ENCODE results near the gene HNRNPR. TPM values are rescaled to one million over a fixed set of nuclear protein-coding genes. Genes with fewer than 3 reads are reported as not detected.
"Not testable (repeated sequence)": the region's sequence is repeated elsewhere in the genome, so short reads cannot be mapped to it uniquely, and the experiment has no call there.

The HNRNPR gene
- total RNA-seq, 1 donor from 2014 or later: 21.5 TPM

DNA sequence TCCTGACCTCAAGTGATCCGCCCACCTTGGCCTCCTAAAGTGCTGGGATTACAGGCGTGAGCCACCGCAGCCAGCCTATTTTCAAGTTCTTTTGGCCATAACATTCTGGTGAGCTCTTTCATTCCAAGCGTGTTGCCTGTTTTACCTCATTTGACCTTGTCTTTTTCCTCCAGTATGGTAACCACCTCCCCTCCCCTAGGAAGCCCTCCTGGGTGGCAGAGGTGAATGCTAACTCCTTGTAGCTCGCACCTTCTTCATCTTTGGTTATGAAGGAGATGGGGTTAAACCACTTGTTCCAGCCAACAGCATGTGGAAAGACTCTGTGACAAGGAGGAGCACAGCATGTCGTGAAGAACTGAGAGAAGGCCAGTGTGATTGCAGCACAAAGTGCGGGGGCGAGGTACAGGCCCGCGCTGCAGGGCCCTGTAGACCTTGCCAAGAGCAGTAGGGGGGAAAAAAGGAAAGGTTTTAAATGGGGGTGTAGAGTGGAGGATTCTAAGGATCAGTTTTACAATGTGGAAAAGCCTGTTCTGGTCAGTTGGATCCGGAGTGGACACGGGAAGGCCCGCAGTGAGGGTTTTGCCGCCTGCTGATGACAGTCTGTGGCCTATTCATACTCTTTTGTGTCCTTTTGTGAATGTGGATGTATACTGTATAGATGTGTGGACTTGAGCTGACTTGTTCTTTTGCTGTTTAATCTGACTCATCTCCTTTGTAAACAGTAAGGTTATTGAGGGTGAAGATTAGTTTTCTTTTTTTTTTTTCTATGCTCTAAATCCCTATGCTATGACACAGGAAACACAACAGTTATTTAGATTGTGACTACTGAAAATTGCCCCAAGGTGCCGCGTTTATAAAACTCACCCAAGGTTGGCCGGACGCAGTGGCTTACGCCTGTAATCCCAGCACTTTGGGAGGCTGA, 33.1 kb upstream of the HNRNPR start:
- Histone ChIP-seq H3K27ac (peak overlapping the region; percentile 55 to 66), H3K4me1 (peaks cover 3 to 16% of the 10 kb centered on the region in 2 donors), H3K27me3 (no peaks in the 10 kb centered on the region), H3K36me3 (peaks cover 3 to 5% of the 10 kb centered on the region in 2 donors), H3K9me3 (no peaks in the 10 kb centered on the region), H3K4me3 (no peak overlapping the region)
- TF ChIP-seq, protein P1, sequence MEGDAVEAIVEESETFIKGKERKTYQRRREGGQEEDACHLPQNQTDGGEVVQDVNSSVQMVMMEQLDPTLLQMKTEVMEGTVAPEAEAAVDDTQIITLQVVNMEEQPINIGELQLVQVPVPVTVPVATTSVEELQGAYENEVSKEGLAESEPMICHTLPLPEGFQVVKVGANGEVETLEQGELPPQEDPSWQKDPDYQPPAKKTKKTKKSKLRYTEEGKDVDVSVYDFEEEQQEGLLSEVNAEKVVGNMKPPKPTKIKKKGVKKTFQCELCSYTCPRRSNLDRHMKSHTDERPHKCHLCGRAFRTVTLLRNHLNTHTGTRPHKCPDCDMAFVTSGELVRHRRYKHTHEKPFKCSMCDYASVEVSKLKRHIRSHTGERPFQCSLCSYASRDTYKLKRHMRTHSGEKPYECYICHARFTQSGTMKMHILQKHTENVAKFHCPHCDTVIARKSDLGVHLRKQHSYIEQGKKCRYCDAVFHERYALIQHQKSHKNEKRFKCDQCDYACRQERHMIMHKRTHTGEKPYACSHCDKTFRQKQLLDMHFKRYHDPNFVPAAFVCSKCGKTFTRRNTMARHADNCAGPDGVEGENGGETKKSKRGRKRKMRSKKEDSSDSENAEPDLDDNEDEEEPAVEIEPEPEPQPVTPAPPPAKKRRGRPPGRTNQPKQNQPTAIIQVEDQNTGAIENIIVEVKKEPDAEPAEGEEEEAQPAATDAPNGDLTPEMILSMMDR (IDR thresholded peaks at IDR 0.05): no peak
- intact Hi-C loops (cut with DNase I): no loop called here
- DNase-seq (ENCODE audit: low spot score in 2 of 2): no peak

DNA sequence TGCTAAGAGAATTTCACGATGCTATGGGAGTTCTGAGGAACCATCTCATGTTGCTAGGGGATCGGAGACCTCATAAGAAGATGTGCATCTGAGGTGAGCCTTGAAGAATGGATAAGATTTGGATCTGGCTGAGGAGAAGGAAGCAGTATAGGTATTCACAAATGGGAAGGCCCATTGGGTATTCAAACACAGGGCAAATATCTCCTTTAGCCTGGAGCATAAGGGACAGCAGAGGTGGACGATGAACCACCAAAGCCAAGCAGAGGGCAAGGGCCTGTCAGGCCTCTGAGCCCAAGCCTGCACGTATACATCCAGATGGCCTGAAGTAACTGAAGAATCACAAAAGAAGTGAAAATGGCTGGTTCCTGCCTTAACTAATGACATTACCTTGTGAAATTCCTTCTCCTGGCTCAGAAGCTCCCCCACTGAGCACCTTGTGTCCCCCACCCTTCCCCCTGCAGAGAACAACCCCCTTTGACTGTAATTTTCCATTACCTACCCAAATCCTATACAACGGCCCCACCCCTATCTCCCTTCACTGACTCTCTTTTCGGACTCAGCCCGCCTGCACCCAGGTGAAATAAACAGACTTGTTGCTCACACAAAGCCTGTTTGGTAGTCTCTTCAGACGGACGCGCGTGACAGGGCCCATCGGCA, 30.1 kb upstream of the HNRNPR start:
- H3K36me3 ChIP-seq; intact Hi-C loops (cut with DNase I); H3K27ac ChIP-seq; H3K4me3 ChIP-seq; H3K27me3 ChIP-seq; DNase-seq (ENCODE audit: low spot score in 2 of 2); H3K9me3 ChIP-seq: not testable (repeated sequence)
- H3K4me1 ChIP-seq: peaks cover 12 to 32% of the 10 kb centered on the region in 2 donors

DNA sequence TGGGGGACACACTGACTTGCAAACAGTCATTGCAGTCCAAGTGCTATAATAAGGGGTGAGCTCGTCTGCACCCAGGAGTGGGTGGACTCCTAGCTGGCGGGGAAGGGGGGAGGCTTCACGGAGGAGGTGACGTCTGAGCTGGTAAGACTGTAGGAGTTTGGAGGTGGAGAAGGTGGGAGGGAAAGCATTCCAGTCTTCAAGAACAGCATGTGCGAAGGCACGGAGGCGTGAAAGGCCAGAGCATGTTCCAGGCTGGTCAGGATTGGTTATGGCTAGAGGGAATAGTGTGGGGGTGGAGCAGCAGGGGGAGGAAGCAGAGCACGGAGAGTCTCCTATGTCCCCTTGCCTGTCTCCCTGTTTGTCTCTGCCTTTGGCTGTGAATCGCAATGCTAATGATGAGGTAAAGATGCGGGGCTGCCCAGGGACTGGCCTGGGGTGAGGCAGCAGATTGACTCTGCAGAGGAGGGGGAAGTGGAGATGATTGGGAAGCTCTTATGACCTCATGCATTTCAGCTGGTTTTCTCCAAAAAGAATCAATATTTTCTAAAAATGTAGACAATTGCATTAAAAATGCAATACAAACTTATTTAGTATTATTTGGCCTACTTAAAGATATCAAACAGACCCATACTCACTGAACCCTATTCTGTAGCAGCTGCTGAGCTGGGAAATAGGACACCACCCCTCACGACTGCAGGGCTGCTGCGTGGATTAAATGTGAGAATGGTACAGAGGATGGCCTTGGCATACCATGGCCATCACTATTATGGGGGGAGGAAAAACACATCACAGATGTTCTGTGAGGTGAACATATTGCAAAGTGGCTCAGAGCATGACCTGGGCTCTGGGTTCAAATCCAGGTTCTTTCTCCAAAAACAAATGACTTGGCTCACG, 28.1 kb upstream of the HNRNPR start:
- H3K4me1 ChIP-seq: peaks cover 12 to 27% of the 10 kb centered on the region in 2 donors
- no peaks in the 10 kb centered on the region for H3K9me3 ChIP-seq
- no peak overlapping the region for H3K4me3 ChIP-seq
- H3K27ac ChIP-seq: no peak overlapping the region
- TF ChIP-seq, protein P1 (IDR thresholded peaks at IDR 0.05): no peak
- no peak for DNase-seq (ENCODE audit: low spot score in 2 of 2)
- intact Hi-C loops (cut with DNase I): no loop called here
- no peaks in the 10 kb centered on the region for H3K36me3 ChIP-seq
- H3K27me3 ChIP-seq: no peaks in the 10 kb centered on the region

DNA sequence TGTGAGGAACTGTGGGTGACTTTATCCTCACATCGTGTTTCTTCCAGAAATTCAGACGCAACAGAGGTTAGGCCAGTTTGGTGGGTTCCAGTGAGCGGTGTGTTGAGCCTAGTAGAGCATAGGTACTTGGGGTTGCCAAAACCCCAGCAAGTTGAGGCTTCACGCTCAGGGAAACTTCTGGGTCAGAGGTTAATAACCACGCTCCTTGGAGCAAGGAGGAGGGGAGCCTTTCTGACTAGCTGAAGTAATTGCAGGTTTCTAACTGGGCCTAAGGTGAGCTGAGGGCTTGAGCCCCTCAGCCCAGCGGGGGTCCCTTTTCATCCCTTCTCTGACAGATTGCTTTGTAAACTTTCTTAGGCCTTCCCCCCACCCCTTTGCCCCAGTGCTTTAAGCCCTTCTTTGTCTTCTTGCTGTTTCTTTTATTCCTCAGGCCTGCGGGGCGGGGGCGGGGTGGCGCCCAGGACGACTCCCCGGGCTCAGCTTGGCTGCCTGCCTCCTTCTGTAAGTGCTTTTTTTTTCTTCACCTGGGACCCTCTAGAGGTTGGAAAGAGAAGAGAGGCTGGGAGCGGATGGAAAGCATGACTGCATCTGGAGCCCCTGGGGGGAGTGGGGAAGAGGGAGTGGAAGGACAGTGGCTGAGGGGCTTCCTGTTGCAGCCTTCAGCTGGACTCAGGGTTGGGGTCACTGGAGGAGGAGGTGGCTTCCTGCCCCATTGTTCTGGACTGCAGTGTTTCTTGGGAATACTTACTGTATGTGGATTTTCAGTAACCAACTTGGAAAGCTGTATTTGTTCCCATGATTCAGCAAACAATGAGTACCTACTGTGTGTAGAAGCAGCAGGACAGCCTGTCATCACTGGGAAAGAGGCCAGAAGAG, 26.9 kb upstream of the HNRNPR start:
- TF ChIP-seq, protein P1 (IDR thresholded peaks at IDR 0.05): no peak
- H3K27ac ChIP-seq: peak overlapping the region; percentile 98
- H3K9me3 ChIP-seq: no peaks in the 10 kb centered on the region
- peaks cover 9 to 26% of the 10 kb centered on the region in 2 donors for H3K4me1 ChIP-seq
- H3K4me3 ChIP-seq: peak overlapping the region in 1 of 2 donors; percentile 5
- intact Hi-C loops (cut with DNase I): no loop called here
- H3K27me3 ChIP-seq: no peaks in the 10 kb centered on the region
- H3K36me3 ChIP-seq: no peaks in the 10 kb centered on the region
- no peak for DNase-seq (ENCODE audit: low spot score in 2 of 2)

DNA sequence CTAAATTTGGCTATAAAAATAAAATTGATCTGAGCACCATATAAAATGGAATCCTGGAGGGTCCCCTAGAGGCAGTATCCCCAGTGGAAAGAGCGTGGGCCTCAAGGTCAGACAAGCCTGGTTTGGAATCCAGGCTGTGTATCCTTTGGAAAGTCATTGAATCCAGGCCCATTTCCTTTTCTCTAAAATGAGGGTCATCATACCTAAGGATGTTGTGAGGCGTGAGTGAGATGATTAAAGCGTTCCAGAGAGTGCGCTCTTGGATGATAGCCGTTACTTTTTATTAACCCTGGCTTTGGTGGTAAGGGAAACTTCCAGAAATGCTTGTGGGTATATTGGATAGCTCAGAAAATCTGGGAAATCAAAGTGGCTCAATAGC, 26.2 kb upstream of the HNRNPR start:
- Histone ChIP-seq H3K4me1 (peaks cover 9 to 26% of the 10 kb centered on the region in 2 donors), H3K27ac (peak overlapping the region; percentile 98), H3K36me3 (peaks cover 0 to 3% of the 10 kb centered on the region in 2 donors), H3K4me3 (peak overlapping the region; percentile 76 to 78), H3K27me3 (no peaks in the 10 kb centered on the region), H3K9me3 (no peaks in the 10 kb centered on the region)
- intact Hi-C loops (cut with DNase I): no loop called here
- no peak for DNase-seq (ENCODE audit: low spot score in 2 of 2)
- TF ChIP-seq, protein P1 (IDR thresholded peaks at IDR 0.05): no peak

Measured in ascending aorta (tissue), 2 donors.